ENCODE measurements around the gene CA4. TPM values are rescaled to one million over a fixed set of nuclear protein-coding genes. Genes with fewer than 3 reads are reported as not detected.

Gene CA4
- total and polyA plus RNA-seq, 9 of the 15 experiments (the other 6 are each of a cell fraction or from before 2014, with no cell fraction given) = 0.13 TPM; not detected in 7

DNA sequence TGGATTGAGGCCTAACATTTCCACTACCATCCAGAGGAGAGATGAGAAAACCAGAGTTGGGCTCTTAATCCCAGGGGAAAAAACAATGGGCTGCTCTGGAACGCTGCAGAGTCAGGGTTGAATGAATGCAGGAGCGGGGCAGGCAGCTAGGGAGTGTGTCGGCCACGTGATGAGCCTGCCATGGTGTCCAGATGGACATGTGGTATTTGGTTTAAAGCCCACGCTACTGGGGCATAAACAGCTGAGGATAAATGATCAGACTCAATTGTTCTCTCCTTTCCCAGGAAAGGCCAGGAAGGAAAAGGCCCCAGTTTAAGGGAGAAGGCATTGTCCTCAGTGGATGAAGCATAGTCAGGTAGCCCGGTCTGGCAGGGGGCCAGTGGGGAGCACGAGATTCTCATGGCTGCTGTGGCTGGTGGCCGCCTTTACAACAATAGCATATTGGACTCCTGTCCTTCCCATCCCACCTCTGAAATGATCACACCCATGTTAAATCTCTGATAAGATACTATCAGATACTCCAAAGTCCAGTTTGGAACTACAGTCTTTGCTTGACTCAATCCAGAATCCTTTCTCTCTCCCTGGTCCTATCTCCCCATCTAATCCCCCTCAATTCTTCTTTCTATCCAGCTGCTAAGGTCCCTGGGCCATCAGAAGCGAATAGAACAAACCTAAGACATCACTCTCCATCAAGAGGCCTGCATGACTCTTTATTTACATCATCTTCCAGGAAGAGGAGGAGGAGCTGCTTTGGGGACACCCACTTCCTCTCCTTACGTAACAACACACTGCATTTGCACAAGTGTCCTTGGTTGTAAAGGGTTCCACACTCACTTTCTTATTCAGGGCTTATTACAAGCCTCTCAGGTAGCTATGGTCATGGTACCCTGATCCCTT is 20.4 kb downstream of the CA4 start (continued):
- no peak for TF ChIP-seq SMAD1 (IDR thresholded peaks at IDR 0.05; ENCODE audit: low read depth, low read length, partially characterized antibody)
- no peak for TF ChIP-seq CBFA2T3 (IDR thresholded peaks at IDR 0.05)
- TF ChIP-seq L3MBTL2 (IDR thresholded peaks at IDR 0.05) = 0 out of 2 replicates have a peak, but pooled peaks have one; percentile 21
- TF ChIP-seq SRSF9 (IDR thresholded peaks at IDR 0.05; ENCODE audit: borderline replicate concordance, low read depth, low read length) = no peak
- TF ChIP-seq ZNF3 (CRISPR knock-in tag; IDR thresholded peaks at IDR 0.05) = no peak
- no peak for TF ChIP-seq ZNF282 (CRISPR knock-in tag; IDR thresholded peaks at IDR 0.05)
- TF ChIP-seq, protein P1, sequence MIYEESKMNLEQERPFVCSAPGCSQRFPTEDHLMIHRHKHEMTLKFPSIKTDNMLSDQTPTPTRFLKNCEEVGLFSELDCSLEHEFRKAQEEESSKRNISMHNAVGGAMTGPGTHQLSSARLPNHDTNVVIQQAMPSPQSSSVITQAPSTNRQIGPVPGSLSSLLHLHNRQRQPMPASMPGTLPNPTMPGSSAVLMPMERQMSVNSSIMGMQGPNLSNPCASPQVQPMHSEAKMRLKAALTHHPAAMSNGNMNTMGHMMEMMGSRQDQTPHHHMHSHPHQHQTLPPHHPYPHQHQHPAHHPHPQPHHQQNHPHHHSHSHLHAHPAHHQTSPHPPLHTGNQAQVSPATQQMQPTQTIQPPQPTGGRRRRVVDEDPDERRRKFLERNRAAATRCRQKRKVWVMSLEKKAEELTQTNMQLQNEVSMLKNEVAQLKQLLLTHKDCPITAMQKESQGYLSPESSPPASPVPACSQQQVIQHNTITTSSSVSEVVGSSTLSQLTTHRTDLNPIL (CRISPR knock-in tag; IDR thresholded peaks at IDR 0.05) = no peak
- peak; percentile 36; the same call in 1 of the 2 replicates for TF ChIP-seq SOX6 (IDR thresholded peaks at IDR 0.05)
- TF ChIP-seq NFE2 (IDR thresholded peaks at IDR 0.05; ENCODE audit: low read depth) = no peak
- no peak for TF ChIP-seq TCF7L2 (IDR thresholded peaks at IDR 0.05; ENCODE audit: low read depth, low read length)
- no peak for TF ChIP-seq HDAC8 (tag; IDR thresholded peaks at IDR 0.05)
- TF ChIP-seq NCOA6 (IDR thresholded peaks at IDR 0.05) = no peak
- no peak for TF ChIP-seq NR4A1 (CRISPR knock-in tag; IDR thresholded peaks at IDR 0.05)
- no peak for TF ChIP-seq NR4A1 (tag; IDR thresholded peaks at IDR 0.05)
- no peak for TF ChIP-seq ZNF347 (CRISPR knock-in tag; IDR thresholded peaks at IDR 0.05; ENCODE audit: low read depth)
- no peak for TF ChIP-seq KAT7 (CRISPR knock-in tag; IDR thresholded peaks at IDR 0.05; ENCODE audit: borderline replicate concordance)
- TF ChIP-seq, protein P2, sequence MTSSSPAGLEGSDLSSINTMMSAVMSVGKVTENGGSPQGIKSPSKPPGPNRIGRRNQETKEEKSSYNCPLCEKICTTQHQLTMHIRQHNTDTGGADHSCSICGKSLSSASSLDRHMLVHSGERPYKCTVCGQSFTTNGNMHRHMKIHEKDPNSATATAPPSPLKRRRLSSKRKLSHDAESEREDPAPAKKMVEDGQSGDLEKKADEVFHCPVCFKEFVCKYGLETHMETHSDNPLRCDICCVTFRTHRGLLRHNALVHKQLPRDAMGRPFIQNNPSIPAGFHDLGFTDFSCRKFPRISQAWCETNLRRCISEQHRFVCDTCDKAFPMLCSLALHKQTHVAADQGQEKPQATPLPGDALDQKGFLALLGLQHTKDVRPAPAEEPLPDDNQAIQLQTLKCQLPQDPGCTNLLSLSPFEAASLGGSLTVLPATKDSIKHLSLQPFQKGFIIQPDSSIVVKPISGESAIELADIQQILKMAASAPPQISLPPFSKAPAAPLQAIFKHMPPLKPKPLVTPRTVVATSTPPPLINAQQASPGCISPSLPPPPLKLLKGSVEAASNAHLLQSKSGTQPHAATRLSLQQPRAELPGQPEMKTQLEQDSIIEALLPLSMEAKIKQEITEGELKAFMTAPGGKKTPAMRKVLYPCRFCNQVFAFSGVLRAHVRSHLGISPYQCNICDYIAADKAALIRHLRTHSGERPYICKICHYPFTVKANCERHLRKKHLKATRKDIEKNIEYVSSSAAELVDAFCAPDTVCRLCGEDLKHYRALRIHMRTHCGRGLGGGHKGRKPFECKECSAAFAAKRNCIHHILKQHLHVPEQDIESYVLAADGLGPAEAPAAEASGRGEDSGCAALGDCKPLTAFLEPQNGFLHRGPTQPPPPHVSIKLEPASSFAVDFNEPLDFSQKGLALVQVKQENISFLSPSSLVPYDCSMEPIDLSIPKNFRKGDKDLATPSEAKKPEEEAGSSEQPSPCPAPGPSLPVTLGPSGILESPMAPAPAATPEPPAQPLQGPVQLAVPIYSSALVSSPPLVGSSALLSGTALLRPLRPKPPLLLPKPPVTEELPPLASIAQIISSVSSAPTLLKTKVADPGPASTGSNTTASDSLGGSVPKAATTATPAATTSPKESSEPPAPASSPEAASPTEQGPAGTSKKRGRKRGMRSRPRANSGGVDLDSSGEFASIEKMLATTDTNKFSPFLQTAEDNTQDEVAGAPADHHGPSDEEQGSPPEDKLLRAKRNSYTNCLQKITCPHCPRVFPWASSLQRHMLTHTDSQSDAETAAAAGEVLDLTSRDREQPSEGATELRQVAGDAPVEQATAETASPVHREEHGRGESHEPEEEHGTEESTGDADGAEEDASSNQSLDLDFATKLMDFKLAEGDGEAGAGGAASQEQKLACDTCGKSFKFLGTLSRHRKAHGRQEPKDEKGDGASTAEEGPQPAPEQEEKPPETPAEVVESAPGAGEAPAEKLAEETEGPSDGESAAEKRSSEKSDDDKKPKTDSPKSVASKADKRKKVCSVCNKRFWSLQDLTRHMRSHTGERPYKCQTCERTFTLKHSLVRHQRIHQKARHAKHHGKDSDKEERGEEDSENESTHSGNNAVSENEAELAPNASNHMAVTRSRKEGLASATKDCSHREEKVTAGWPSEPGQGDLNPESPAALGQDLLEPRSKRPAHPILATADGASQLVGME (CRISPR knock-in tag; IDR thresholded peaks at IDR 0.05) = no peak
- TF ChIP-seq, protein P3, sequence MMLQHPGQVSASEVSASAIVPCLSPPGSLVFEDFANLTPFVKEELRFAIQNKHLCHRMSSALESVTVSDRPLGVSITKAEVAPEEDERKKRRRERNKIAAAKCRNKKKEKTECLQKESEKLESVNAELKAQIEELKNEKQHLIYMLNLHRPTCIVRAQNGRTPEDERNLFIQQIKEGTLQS (IDR thresholded peaks at IDR 0.05) = peak; percentile 77
- TF ChIP-seq, protein P3 (CRISPR knock-in tag; conservative IDR thresholded peaks at IDR 0.05) = no peak
